GM10266 (cell line): ENCODE data around the gene LRRK2.

Experiments
- DNase-seq: peaks from one replicate; pipeline ENCODE4 v3.0.0; 2012; ENCODE audit errors: extremely low spot score
- CTCF ChIP-seq: IDR thresholded peaks from 2 replicates; pipeline ENCODE4 v1.5.1; 2012; ENCODE audit warnings: mild to moderate bottlenecking, low read depth; ENCODE audit not compliant: control insufficient read depth, insufficient read depth; ENCODE audit errors: missing control alignments

Gene LRRK2

GRCh38 chr12:40298341-40298740 is 73.5 kb downstream of the LRRK2 start:
- TF ChIP-seq CTCF = no peak
- DNase-seq = no peak

- no peak for DNase-seq
- TF ChIP-seq CTCF = no peak
Observed at GRCh38 chr12:40300490-40300889, 75.7 kb downstream of the LRRK2 start.

- TF ChIP-seq CTCF = no peak
- no peak for DNase-seq
Observed at GRCh38 chr12:40309001-40309400, 84.2 kb downstream of the LRRK2 start.

- DNase-seq = no peak
- TF ChIP-seq CTCF = no peak
Observed at GRCh38 chr12:40310211-40310610, 85.4 kb downstream of the LRRK2 start.

GRCh38 chr12:40312196-40312595 is 87.4 kb downstream of the LRRK2 start:
- no peak for TF ChIP-seq CTCF
- no peak for DNase-seq

- DNase-seq = no peak
- TF ChIP-seq CTCF = peak; percentile 19
Observed at GRCh38 chr12:40312982-40313576, 88.3 kb downstream of the LRRK2 start.

GRCh38 chr12:40313928-40314327 is 89.1 kb downstream of the LRRK2 start:
- no peak for TF ChIP-seq CTCF
- peak; percentile 5 for DNase-seq
